ENCODE measurements around the gene CD44. TPM values are rescaled to one million over a fixed set of nuclear protein-coding genes. Genes with fewer than 3 reads are reported as not detected.

Gene CD44
- polyA plus RNA-seq, 1 of the 3 experiments (the other 2 are of a cell fraction) = 457 TPM

DNA sequence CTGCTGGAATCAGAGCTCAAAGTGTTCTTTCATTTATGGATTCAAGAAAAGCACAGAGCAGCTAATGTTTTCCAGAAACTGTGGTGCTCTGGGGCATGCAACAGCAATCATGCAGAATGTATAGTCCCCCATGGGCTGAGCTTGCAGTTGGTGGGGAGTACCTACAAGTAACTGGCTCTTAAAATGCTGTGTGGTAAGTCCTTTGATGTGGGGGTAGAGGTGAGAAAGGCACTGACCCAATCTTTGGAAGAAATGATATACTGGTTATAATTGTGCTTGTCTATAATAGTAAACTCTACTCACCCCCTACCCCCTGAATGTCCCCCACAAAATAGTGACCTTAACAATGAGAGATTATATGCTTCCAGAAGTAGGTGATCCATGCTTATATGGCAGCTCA is 29.1 kb upstream of the CD44 start:
- no peak for TF ChIP-seq RXRA (IDR thresholded peaks at IDR 0.05; ENCODE audit: borderline replicate concordance, low read depth)
- no peak for TF ChIP-seq RCOR1 (IDR thresholded peaks at IDR 0.05; ENCODE audit: low read length)
- TF ChIP-seq, protein P1, sequence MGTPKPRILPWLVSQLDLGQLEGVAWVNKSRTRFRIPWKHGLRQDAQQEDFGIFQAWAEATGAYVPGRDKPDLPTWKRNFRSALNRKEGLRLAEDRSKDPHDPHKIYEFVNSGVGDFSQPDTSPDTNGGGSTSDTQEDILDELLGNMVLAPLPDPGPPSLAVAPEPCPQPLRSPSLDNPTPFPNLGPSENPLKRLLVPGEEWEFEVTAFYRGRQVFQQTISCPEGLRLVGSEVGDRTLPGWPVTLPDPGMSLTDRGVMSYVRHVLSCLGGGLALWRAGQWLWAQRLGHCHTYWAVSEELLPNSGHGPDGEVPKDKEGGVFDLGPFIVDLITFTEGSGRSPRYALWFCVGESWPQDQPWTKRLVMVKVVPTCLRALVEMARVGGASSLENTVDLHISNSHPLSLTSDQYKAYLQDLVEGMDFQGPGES (IDR thresholded peaks at IDR 0.05; ENCODE audit: low read depth, low read length) = no peak
- no peak for TF ChIP-seq TAF1 (IDR thresholded peaks at IDR 0.05; ENCODE audit: borderline replicate concordance, low read depth, low read length)
- TF ChIP-seq PBX3 (IDR thresholded peaks at IDR 0.05) = no peak
- TF ChIP-seq FOSL2 (IDR thresholded peaks at IDR 0.05; ENCODE audit: borderline replicate concordance, low read depth) = no peak
- TF ChIP-seq NRF1 (IDR thresholded peaks at IDR 0.05; ENCODE audit: low read depth, low read length) = no peak
- TF ChIP-seq RFX5 (IDR thresholded peaks at IDR 0.05; ENCODE audit: low read length) = no peak
- no peak for TF ChIP-seq ZBTB33 (IDR thresholded peaks at IDR 0.05; ENCODE audit: borderline replicate concordance, low read depth)
- TF ChIP-seq TCF12 (IDR thresholded peaks at IDR 0.05) = no peak
- TF ChIP-seq GABPA (IDR thresholded peaks at IDR 0.05; ENCODE audit: low read depth) = no peak
- TF ChIP-seq JUND (IDR thresholded peaks at IDR 0.05) = no peak
- TF ChIP-seq MXI1 (IDR thresholded peaks at IDR 0.05; ENCODE audit: low read depth, low read length) = no peak
- TF ChIP-seq USF2 (IDR thresholded peaks at IDR 0.05; ENCODE audit: borderline replicate concordance, low read depth, low read length) = no peak
- no peak for TF ChIP-seq REST (IDR thresholded peaks at IDR 0.05; ENCODE audit: low read depth, low read length)
- no peak for TF ChIP-seq POLR2AphosphoS5 (IDR thresholded peaks at IDR 0.05; ENCODE audit: low read depth, low read length)
- no peak for TF ChIP-seq GATA2 (CRISPR knock-in tag; IDR thresholded peaks at IDR 0.05)
- TF ChIP-seq EP300 (IDR thresholded peaks at IDR 0.05; ENCODE audit: borderline replicate concordance in 1 of 2, low read depth in 1 of 2, low read length in 1 of 2) = no peak
- no peak for TF ChIP-seq RAD21 (IDR thresholded peaks at IDR 0.05; ENCODE audit: low read length)
- no peak for TF ChIP-seq CHD2 (IDR thresholded peaks at IDR 0.05; ENCODE audit: low read length, partially characterized antibody)
- Histone ChIP-seq H3K4me3 (ENCODE audit: low read depth in 2 of 2, low read length in 1 of 2) (no peak overlapping the region), H3F3A (replicated peaks; ENCODE audit: insufficient read depth) (peaks cover 6% of the 10 kb centered on the region), H3K9me3 (no peaks in the 10 kb centered on the region), H3K36me3 (replicated peaks in 1 of 2; ENCODE audit: control insufficient read depth in 1 of 2, insufficient read depth in 2 of 2, low read length in 1 of 2) (no peaks in the 10 kb centered on the region), H3K27ac (ENCODE audit: low read depth in 2 of 2, low read length in 1 of 2) (no peak overlapping the region), H3K9me2 (no peaks in the 10 kb centered on the region), H3K79me2 (ENCODE audit: insufficient read depth) (no peaks in the 10 kb centered on the region), H3K27me3 (ENCODE audit: insufficient read depth) (no peaks in the 10 kb centered on the region), H3K4me1 (ENCODE audit: control insufficient read depth in 1 of 2, insufficient read depth in 2 of 2, low read depth in 1 of 2, low read length in 1 of 2) (peaks cover 0 to 19% of the 10 kb centered on the region in 2 experiments; a peak in 3 of 4 replicates), H2AFZ (ENCODE audit: low read depth) (no peak overlapping the region), H3K9ac (no peak overlapping the region), H4K20me1 (ENCODE audit: insufficient read depth) (no peaks in the 10 kb centered on the region), H3K4me2 (no peak overlapping the region)
- no peak for DNase-seq
- ChIA-PET CTCF (no interaction called here), POLR2A (no interaction called here)
